Measurements from ENCODE around the gene CEMIP. TPM values are rescaled to one million over a fixed set of nuclear protein-coding genes. Genes with fewer than 3 reads are reported as not detected.

CEMIP gene
- 48.2 TPM for polyA plus RNA-seq (2013, experiment 1 of 2; ENCODE audit: insufficient read length)
- polyA plus RNA-seq (2013, experiment 2 of 2; ENCODE audit: insufficient read length), result 117 TPM

- peak; percentile 76 for DNase-seq
Measured at GRCh38 chr15:80778964-80779657, at the start of gene CEMIP. Gene CEMIP (plus strand): TSS chr15:80779370. CDS start chr15:80873880, 94,510 bp downstream.

GRCh38 chr15:80730387-80730786 lies 48.8 kb upstream of the CEMIP start:
- DNase-seq, result peak; percentile 34

- peak; percentile 62 for DNase-seq
Measured at GRCh38 chr15:80730926-80731325, 48.2 kb upstream of the CEMIP start.

- no peak for DNase-seq
Measured at GRCh38 chr15:80732167-80732566, 47.0 kb upstream of the CEMIP start.

- DNase-seq, result no peak
Measured at GRCh38 chr15:80732818-80733217, 46.4 kb upstream of the CEMIP start.

GRCh38 chr15:80733460-80733859 lies 45.7 kb upstream of the CEMIP start:
- no peak for DNase-seq

- DNase-seq, result no peak
Measured at GRCh38 chr15:80735344-80735743, 43.8 kb upstream of the CEMIP start.

- no peak for DNase-seq
Measured at GRCh38 chr15:80736560-80736959, 42.6 kb upstream of the CEMIP start.

GRCh38 chr15:80739919-80740318 lies 39.3 kb upstream of the CEMIP start:
- no peak for DNase-seq

- DNase-seq, result no peak
Measured at GRCh38 chr15:80742081-80742480, 37.1 kb upstream of the CEMIP start.

- peak; percentile 9 for DNase-seq
Measured at GRCh38 chr15:80743189-80743833, 35.9 kb upstream of the CEMIP start.

- DNase-seq, result no peak
Measured at GRCh38 chr15:80744415-80744814, 34.8 kb upstream of the CEMIP start.

- DNase-seq, result peak; percentile 62
Measured at GRCh38 chr15:80744826-80745225, 34.3 kb upstream of the CEMIP start.

- DNase-seq, result no peak
Measured at GRCh38 chr15:80745888-80746287, 33.3 kb upstream of the CEMIP start.

GRCh38 chr15:80747317-80748053 lies 31.7 kb upstream of the CEMIP start:
- DNase-seq, result no peak

- DNase-seq, result no peak
Measured at GRCh38 chr15:80749589-80749988, 29.6 kb upstream of the CEMIP start.

- DNase-seq, result no peak
Measured at GRCh38 chr15:80750575-80750974, 28.6 kb upstream of the CEMIP start.

GRCh38 chr15:80752204-80752603 lies 27.0 kb upstream of the CEMIP start:
- DNase-seq, result no peak

GRCh38 chr15:80753161-80753560 lies 26.0 kb upstream of the CEMIP start:
- no peak for DNase-seq

- no peak for DNase-seq
Measured at GRCh38 chr15:80754014-80754413, 25.2 kb upstream of the CEMIP start.

GRCh38 chr15:80755885-80756284 lies 23.3 kb upstream of the CEMIP start:
- no peak for DNase-seq

- DNase-seq, result no peak
Measured at GRCh38 chr15:80758130-80758745, 20.9 kb upstream of the CEMIP start.

GRCh38 chr15:80760960-80761359 lies 18.2 kb upstream of the CEMIP start:
- DNase-seq, result no peak

Data from fibroblast of skin of back (primary cell).